Measurements from ENCODE around the gene PAPSS2. TPM values are rescaled to one million over a fixed set of nuclear protein-coding genes. Genes with fewer than 3 reads are reported as not detected.

Gene PAPSS2
- total RNA-seq, 1 donor = 81.8 TPM

DNA sequence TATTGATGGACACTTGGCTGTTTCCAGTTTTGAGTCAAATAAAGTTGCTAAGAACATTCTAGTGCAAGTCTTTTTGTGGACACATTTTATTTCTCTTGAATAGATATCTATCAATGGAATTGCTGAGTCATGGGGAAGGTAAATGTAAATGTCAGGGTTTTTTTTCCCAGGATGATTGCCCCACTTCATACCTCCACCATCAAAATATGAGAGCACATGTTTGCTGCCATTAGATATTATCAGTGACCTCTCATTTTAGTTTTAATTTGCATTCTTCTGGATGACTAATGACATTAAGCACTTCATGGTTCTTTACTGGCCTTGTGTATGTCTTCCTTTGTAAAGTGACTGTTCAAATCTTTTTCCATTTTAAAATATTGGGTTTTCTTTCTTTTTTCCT is 45.7 kb downstream of the PAPSS2 start:
- H4K20me1 ChIP-seq (ENCODE audit: insufficient read depth, low read length) = no peaks in the 10 kb centered on the region
- H3K4me2 ChIP-seq (ENCODE audit: insufficient read depth, low read length) = no peak overlapping the region
- no peak overlapping the region for H3K27ac ChIP-seq (ENCODE audit: low read depth, low read length)

GRCh38 chr10:87706731-87707130 is 47.1 kb downstream of the PAPSS2 start:
- TF ChIP-seq, protein P1, sequence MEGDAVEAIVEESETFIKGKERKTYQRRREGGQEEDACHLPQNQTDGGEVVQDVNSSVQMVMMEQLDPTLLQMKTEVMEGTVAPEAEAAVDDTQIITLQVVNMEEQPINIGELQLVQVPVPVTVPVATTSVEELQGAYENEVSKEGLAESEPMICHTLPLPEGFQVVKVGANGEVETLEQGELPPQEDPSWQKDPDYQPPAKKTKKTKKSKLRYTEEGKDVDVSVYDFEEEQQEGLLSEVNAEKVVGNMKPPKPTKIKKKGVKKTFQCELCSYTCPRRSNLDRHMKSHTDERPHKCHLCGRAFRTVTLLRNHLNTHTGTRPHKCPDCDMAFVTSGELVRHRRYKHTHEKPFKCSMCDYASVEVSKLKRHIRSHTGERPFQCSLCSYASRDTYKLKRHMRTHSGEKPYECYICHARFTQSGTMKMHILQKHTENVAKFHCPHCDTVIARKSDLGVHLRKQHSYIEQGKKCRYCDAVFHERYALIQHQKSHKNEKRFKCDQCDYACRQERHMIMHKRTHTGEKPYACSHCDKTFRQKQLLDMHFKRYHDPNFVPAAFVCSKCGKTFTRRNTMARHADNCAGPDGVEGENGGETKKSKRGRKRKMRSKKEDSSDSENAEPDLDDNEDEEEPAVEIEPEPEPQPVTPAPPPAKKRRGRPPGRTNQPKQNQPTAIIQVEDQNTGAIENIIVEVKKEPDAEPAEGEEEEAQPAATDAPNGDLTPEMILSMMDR (IDR thresholded peaks at IDR 0.05; ENCODE audit: extremely low read depth, low read depth, low read length) = no peak
- Histone ChIP-seq H3K36me3 (ENCODE audit: insufficient read depth, low read length) (peaks cover 29% of the 10 kb centered on the region), H3K4me3 (ENCODE audit: insufficient read depth, low read length) (no peak overlapping the region), H3K4me1 (ENCODE audit: insufficient read depth, low read length) (peaks cover 8% of the 10 kb centered on the region), H3K4me2 (ENCODE audit: insufficient read depth, low read length) (no peak overlapping the region), H4K20me1 (ENCODE audit: insufficient read depth, low read length) (no peaks in the 10 kb centered on the region), H3K27me3 (ENCODE audit: insufficient read depth, low read length) (no peaks in the 10 kb centered on the region), H3K9me3 (ENCODE audit: low read depth, low read length) (no peaks in the 10 kb centered on the region), H3K27ac (ENCODE audit: low read depth, low read length) (no peak overlapping the region), H3K79me2 (ENCODE audit: insufficient read depth, low read length) (peaks cover 31% of the 10 kb centered on the region), H2AFZ (ENCODE audit: low read length) (no peak overlapping the region)
- no peak for DNase-seq (ENCODE audit: insufficient read length, low spot score, missing footprints)

More for the DNA sequence above, 45.7 kb downstream of the PAPSS2 start:
- Histone ChIP-seq H2AFZ (ENCODE audit: low read length) (no peak overlapping the region), H3K36me3 (ENCODE audit: insufficient read depth, low read length) (peaks cover 19% of the 10 kb centered on the region), H3K4me1 (ENCODE audit: insufficient read depth, low read length) (peaks cover 16% of the 10 kb centered on the region), H3K4me3 (ENCODE audit: insufficient read depth, low read length) (no peak overlapping the region), H3K79me2 (ENCODE audit: insufficient read depth, low read length) (peaks cover 31% of the 10 kb centered on the region), H3K27me3 (ENCODE audit: insufficient read depth, low read length) (no peaks in the 10 kb centered on the region), H3K9me3 (ENCODE audit: low read depth, low read length) (no peaks in the 10 kb centered on the region)
- TF ChIP-seq, protein P1 (IDR thresholded peaks at IDR 0.05; ENCODE audit: extremely low read depth, low read depth, low read length) = no peak
- no peak for DNase-seq (ENCODE audit: insufficient read length, low spot score, missing footprints)

- no peak overlapping the region for H3K4me2 ChIP-seq (ENCODE audit: insufficient read depth, low read length)
- peaks cover 34% of the 10 kb centered on the region for H3K36me3 ChIP-seq (ENCODE audit: insufficient read depth, low read length)
- H4K20me1 ChIP-seq (ENCODE audit: insufficient read depth, low read length) = no peaks in the 10 kb centered on the region
These were observed 47.6 kb downstream of the PAPSS2 start for GRCh38 chr10:87707254-87707653.

GRCh38 chr10:87712913-87713616 is 53.4 kb downstream of the PAPSS2 start:
- no peak overlapping the region for H2AFZ ChIP-seq (ENCODE audit: low read length)
- H3K27ac ChIP-seq (ENCODE audit: low read depth, low read length) = no peak overlapping the region
- no peaks in the 10 kb centered on the region for H3K27me3 ChIP-seq (ENCODE audit: insufficient read depth, low read length)
- no peaks in the 10 kb centered on the region for H3K4me1 ChIP-seq (ENCODE audit: insufficient read depth, low read length)
- no peak overlapping the region for H3K4me3 ChIP-seq (ENCODE audit: insufficient read depth, low read length)
- no peaks in the 10 kb centered on the region for H4K20me1 ChIP-seq (ENCODE audit: insufficient read depth, low read length)
- TF ChIP-seq, protein P1 (IDR thresholded peaks at IDR 0.05; ENCODE audit: extremely low read depth, low read depth, low read length) = no peak
- H3K9me3 ChIP-seq (ENCODE audit: low read depth, low read length) = no peaks in the 10 kb centered on the region
- peaks cover 2% of the 10 kb centered on the region for H3K79me2 ChIP-seq (ENCODE audit: insufficient read depth, low read length)
- H3K36me3 ChIP-seq (ENCODE audit: insufficient read depth, low read length) = peaks cover 84% of the 10 kb centered on the region
- no peak overlapping the region for H3K4me2 ChIP-seq (ENCODE audit: insufficient read depth, low read length)
- DNase-seq (ENCODE audit: insufficient read length, low spot score, missing footprints) = no peak

More at GRCh38 chr10:87707254-87707653, 47.6 kb downstream of the PAPSS2 start:
- Histone ChIP-seq H3K27ac (ENCODE audit: low read depth, low read length) (no peak overlapping the region), H3K4me1 (ENCODE audit: insufficient read depth, low read length) (peaks cover 7% of the 10 kb centered on the region), H2AFZ (ENCODE audit: low read length) (no peak overlapping the region), H3K79me2 (ENCODE audit: insufficient read depth, low read length) (peaks cover 29% of the 10 kb centered on the region), H3K9me3 (ENCODE audit: low read depth, low read length) (no peaks in the 10 kb centered on the region), H3K4me3 (ENCODE audit: insufficient read depth, low read length) (no peak overlapping the region), H3K27me3 (ENCODE audit: insufficient read depth, low read length) (no peaks in the 10 kb centered on the region)
- no peak for DNase-seq (ENCODE audit: insufficient read length, low spot score, missing footprints)
- TF ChIP-seq, protein P1 (IDR thresholded peaks at IDR 0.05; ENCODE audit: extremely low read depth, low read depth, low read length) = no peak
